Mucosa of stomach (tissue), 1 donor: ENCODE data around the gene CLIP2.
"Not testable (repeated sequence)": the region's sequence is repeated elsewhere in the genome, so short reads cannot be mapped to it uniquely, and the experiment has no call there.

Experiments used
- H3K27me3 ChIP-seq: one replicate; pipeline ENCODE4 v1.7.0; 2013; ENCODE audit warnings: mild to moderate bottlenecking, low read length; ENCODE audit not compliant: control insufficient read depth, insufficient read depth
- H3K36me3 ChIP-seq: one replicate; pipeline ENCODE4 v1.7.0; 2013; ENCODE audit warnings: low read length; ENCODE audit not compliant: control insufficient read depth, insufficient read depth
- H3K4me1 ChIP-seq: one replicate; pipeline ENCODE4 v1.7.0; 2013; ENCODE audit warnings: mild to moderate bottlenecking, low read length; ENCODE audit not compliant: control insufficient read depth, insufficient read depth
- H3K4me3 ChIP-seq: one replicate; pipeline ENCODE4 v1.7.0; 2013; ENCODE audit warnings: low read length
- H3K9ac ChIP-seq: one replicate; pipeline ENCODE4 v1.7.0; 2013; ENCODE audit warnings: mild to moderate bottlenecking, low read length, moderate library complexity
- H3K9me3 ChIP-seq: one replicate; pipeline ENCODE4 v1.7.0; 2013; ENCODE audit warnings: mild to moderate bottlenecking, low read length, moderate library complexity; ENCODE audit not compliant: control insufficient read depth
- donor health status: Pancreatic carcinoma.

Gene CLIP2

GRCh38 chr7:74307738-74308505 is 18.7 kb downstream of the CLIP2 start:
- Histone ChIP-seq H3K4me1 (peaks cover 22% of the 10 kb centered on the region), H3K27me3 (no peaks in the 10 kb centered on the region), H3K9me3 (no peaks in the 10 kb centered on the region), H3K36me3 (no peaks in the 10 kb centered on the region), H3K9ac (no peak overlapping the region), H3K4me3 (no peak overlapping the region)

- Histone ChIP-seq H3K4me1 (peaks cover 19% of the 10 kb centered on the region), H3K9me3 (no peaks in the 10 kb centered on the region), H3K27me3 (no peaks in the 10 kb centered on the region), H3K4me3 (no peak overlapping the region), H3K36me3 (no peaks in the 10 kb centered on the region), H3K9ac (no peak overlapping the region)
Observed at GRCh38 chr7:74309181-74309580, 20.0 kb downstream of the CLIP2 start.

GRCh38 chr7:74311305-74311744 is 22.1 kb downstream of the CLIP2 start:
- no peaks in the 10 kb centered on the region for H3K36me3 ChIP-seq
- H3K9me3 ChIP-seq, result no peaks in the 10 kb centered on the region
- H3K9ac ChIP-seq, result no peak overlapping the region
- H3K4me3 ChIP-seq, result no peak overlapping the region
- H3K27me3 ChIP-seq, result no peaks in the 10 kb centered on the region
- peaks cover 14% of the 10 kb centered on the region for H3K4me1 ChIP-seq

GRCh38 chr7:74312418-74313028 is 23.3 kb downstream of the CLIP2 start:
- peaks cover 5% of the 10 kb centered on the region for H3K4me1 ChIP-seq
- no peaks in the 10 kb centered on the region for H3K9me3 ChIP-seq
- no peaks in the 10 kb centered on the region for H3K27me3 ChIP-seq

GRCh38 chr7:74315891-74316290 is 26.7 kb downstream of the CLIP2 start:
- not testable (repeated sequence) for H3K9ac ChIP-seq, H3K36me3 ChIP-seq, H3K9me3 ChIP-seq, H3K4me3 ChIP-seq, H3K4me1 ChIP-seq, H3K27me3 ChIP-seq

More at GRCh38 chr7:74312418-74313028, 23.3 kb downstream of the CLIP2 start:
- Histone ChIP-seq H3K36me3 (no peaks in the 10 kb centered on the region), H3K9ac (no peak overlapping the region), H3K4me3 (no peak overlapping the region)

GRCh38 chr7:74317146-74317782 is 28.1 kb downstream of the CLIP2 start:
- Histone ChIP-seq H3K4me3 (no peak overlapping the region), H3K36me3 (no peaks in the 10 kb centered on the region), H3K4me1 (peaks cover 6% of the 10 kb centered on the region), H3K9me3 (no peaks in the 10 kb centered on the region), H3K9ac (no peak overlapping the region), H3K27me3 (no peaks in the 10 kb centered on the region)

GRCh38 chr7:74318043-74318442 is 28.8 kb downstream of the CLIP2 start:
- no peaks in the 10 kb centered on the region for H3K9me3 ChIP-seq
- H3K9ac ChIP-seq, result no peak overlapping the region
- H3K27me3 ChIP-seq, result no peaks in the 10 kb centered on the region
- no peaks in the 10 kb centered on the region for H3K36me3 ChIP-seq
- no peak overlapping the region for H3K4me3 ChIP-seq
- H3K4me1 ChIP-seq, result peaks cover 6% of the 10 kb centered on the region

GRCh38 chr7:74320645-74321221 is 31.5 kb downstream of the CLIP2 start:
- H3K4me3 ChIP-seq, result no peak overlapping the region
- no peak overlapping the region for H3K9ac ChIP-seq
- no peaks in the 10 kb centered on the region for H3K36me3 ChIP-seq

GRCh38 chr7:74322892-74323291 is 33.7 kb downstream of the CLIP2 start:
- not testable (repeated sequence) for H3K9me3 ChIP-seq, H3K36me3 ChIP-seq, H3K4me3 ChIP-seq, H3K9ac ChIP-seq, H3K27me3 ChIP-seq
- peaks cover 20% of the 10 kb centered on the region for H3K4me1 ChIP-seq

More at GRCh38 chr7:74320645-74321221, 31.5 kb downstream of the CLIP2 start:
- no peaks in the 10 kb centered on the region for H3K9me3 ChIP-seq
- H3K4me1 ChIP-seq, result peaks cover 20% of the 10 kb centered on the region
- no peaks in the 10 kb centered on the region for H3K27me3 ChIP-seq

- Histone ChIP-seq H3K9me3 (no peaks in the 10 kb centered on the region), H3K9ac (no peak overlapping the region), H3K4me1 (peaks cover 20% of the 10 kb centered on the region), H3K4me3 (peak overlapping the region; percentile 8), H3K36me3 (no peaks in the 10 kb centered on the region), H3K27me3 (no peaks in the 10 kb centered on the region)
Observed at GRCh38 chr7:74324531-74325209, 35.5 kb downstream of the CLIP2 start.

GRCh38 chr7:74325210-74325565 is 36.0 kb downstream of the CLIP2 start:
- no peak overlapping the region for H3K9ac ChIP-seq
- no peaks in the 10 kb centered on the region for H3K27me3 ChIP-seq
- no peaks in the 10 kb centered on the region for H3K36me3 ChIP-seq
- no peaks in the 10 kb centered on the region for H3K9me3 ChIP-seq
- H3K4me3 ChIP-seq, result peak overlapping the region; percentile 8
- H3K4me1 ChIP-seq, result peaks cover 20% of the 10 kb centered on the region
